ENCODE measurements around the gene PAGR1.
A peak's percentile ranks its signal among the peaks of the same experiment; 100 is the strongest.
"Not testable (repeated sequence)": the region's sequence is repeated elsewhere in the genome, so short reads cannot be mapped to it uniquely, and the experiment has no call there.

Gene PAGR1

GRCh38 chr16:29774730-29775129 is 41.2 kb upstream of the PAGR1 start:
- H3K27me3 ChIP-seq, result no peaks in the 10 kb centered on the region
- TF ChIP-seq CTCF (IDR thresholded peaks at IDR 0.05; ENCODE audit: low read depth, low read length), result no peak

GRCh38 chr16:29775742-29776408 is 40.1 kb upstream of the PAGR1 start:
- DNase-seq, result peak; percentile 39
- TF ChIP-seq CTCF (IDR thresholded peaks at IDR 0.05; ENCODE audit: low read depth, low read length), result no peak
- H3K36me3 ChIP-seq, result no peaks in the 10 kb centered on the region

More at GRCh38 chr16:29774730-29775129, 41.2 kb upstream of the PAGR1 start:
- Histone ChIP-seq H3K4me1 (no peaks in the 10 kb centered on the region), H3K9me3 (no peaks in the 10 kb centered on the region), H3K4me3 (ENCODE audit: low read depth, low read length) (no peak overlapping the region), H3K36me3 (no peaks in the 10 kb centered on the region)
- no peak for DNase-seq

GRCh38 chr16:29777576-29778350 is 38.2 kb upstream of the PAGR1 start, which contains the start of gene ZG16:
Gene ZG16 (plus strand): TSS chr16:29778256. CDS start chr16:29779267, 1,011 bp downstream.
- H3K4me1 ChIP-seq, result no peaks in the 10 kb centered on the region
- no peaks in the 10 kb centered on the region for H3K9me3 ChIP-seq
- no peak within 1 kb of the TSS for H3K4me3 ChIP-seq (ENCODE audit: low read depth, low read length)
- DNase-seq, result no peak
- H3K27me3 ChIP-seq, result no peaks in the 10 kb centered on the region
- no peaks in the 10 kb centered on the region for H3K36me3 ChIP-seq
- TF ChIP-seq CTCF (IDR thresholded peaks at IDR 0.05; ENCODE audit: low read depth, low read length), result no peak

More at GRCh38 chr16:29775742-29776408, 40.1 kb upstream of the PAGR1 start:
- Histone ChIP-seq H3K4me1 (no peaks in the 10 kb centered on the region), H3K9me3 (no peaks in the 10 kb centered on the region), H3K4me3 (ENCODE audit: low read depth, low read length) (no peak overlapping the region), H3K27me3 (no peaks in the 10 kb centered on the region)

GRCh38 chr16:29779474-29779873 is 36.5 kb upstream of the PAGR1 start:
- Histone ChIP-seq H3K4me1 (no peaks in the 10 kb centered on the region), H3K9me3 (no peaks in the 10 kb centered on the region), H3K36me3 (no peaks in the 10 kb centered on the region), H3K27me3 (no peaks in the 10 kb centered on the region), H3K4me3 (ENCODE audit: low read depth, low read length) (no peak overlapping the region)
- DNase-seq, result no peak
- TF ChIP-seq CTCF (IDR thresholded peaks at IDR 0.05; ENCODE audit: low read depth, low read length), result no peak

- not testable (repeated sequence) for H3K4me1 ChIP-seq; H3K36me3 ChIP-seq; H3K4me3 ChIP-seq (ENCODE audit: low read depth, low read length); H3K27me3 ChIP-seq; H3K9me3 ChIP-seq; DNase-seq
These were observed 32.6 kb upstream of the PAGR1 start for GRCh38 chr16:29783094-29783953.

GRCh38 chr16:29784157-29784556 is 31.8 kb upstream of the PAGR1 start:
- no peaks in the 10 kb centered on the region for H3K27me3 ChIP-seq
- no peaks in the 10 kb centered on the region for H3K4me1 ChIP-seq
- no peak for TF ChIP-seq CTCF (IDR thresholded peaks at IDR 0.05; ENCODE audit: low read depth, low read length)
- H3K4me3 ChIP-seq (ENCODE audit: low read depth, low read length), result no peak overlapping the region
- H3K36me3 ChIP-seq, result no peaks in the 10 kb centered on the region
- H3K9me3 ChIP-seq, result no peaks in the 10 kb centered on the region
- DNase-seq, result no peak
